HUES64 (cell line): ENCODE data around the gene ACAD10. TPM values are rescaled to one million over a fixed set of nuclear protein-coding genes. Genes with fewer than 3 reads are reported as not detected.
A peak's percentile ranks its signal among the peaks of the same experiment; 100 is the strongest.
"Not testable (repeated sequence)": the region's sequence is repeated elsewhere in the genome, so short reads cannot be mapped to it uniquely, and the experiment has no call there.

Experiments used
- H3K27ac ChIP-seq: 2 replicates; pipeline ENCODE4 v1.7.0; 2013; ENCODE audit warnings: low read depth, low read length, inconsistent platforms
- H3K27me3 ChIP-seq: 2 replicates; pipeline ENCODE4 v1.6.1; 2013; ENCODE audit warnings: mild to moderate bottlenecking, low read length; ENCODE audit not compliant: insufficient read depth
- H3K36me3 ChIP-seq: 2 replicates; pipeline ENCODE4 v1.6.1; 2013; ENCODE audit warnings: mild to moderate bottlenecking, low read length; ENCODE audit not compliant: insufficient read depth
- H3K4me1 ChIP-seq: 2 replicates; pipeline ENCODE4 v1.6.1; 2013; ENCODE audit warnings: mild to moderate bottlenecking, low read length, moderate library complexity; ENCODE audit not compliant: insufficient read depth
- H3K4me3 ChIP-seq: 2 replicates; pipeline ENCODE4 v1.5.1; 2013; ENCODE audit warnings: mild to moderate bottlenecking, low read length, moderate library complexity
- H3K9ac ChIP-seq: 2 replicates; pipeline ENCODE4 v1.6.1; 2013; ENCODE audit warnings: mild to moderate bottlenecking, low read depth, low read length
- H3K9me3 ChIP-seq: 2 replicates; pipeline ENCODE4 v1.6.1; 2013; ENCODE audit warnings: low read depth, low read length; ENCODE audit not compliant: insufficient read depth
- WGBS: fragments of 150-250, 120-280 bp; methylation state at CpG from one replicate; pipeline ENCODE4 v1.1.7; 2013; ENCODE audit warnings: missing lambda C conversion rate; 5-methylcytosine and 5-hydroxymethylcytosine counted together
- polyA plus RNA-seq, 2 experiments: library from polyadenylated mRNA; stranded (reverse); fragments of 50-300 nt; gene quantifications; one replicate each; pipeline ENCODE4 v1.2.3, GENCODE V29; 2013

Gene ACAD10
- polyA plus RNA-seq (2013, experiment 1 of 2) = 10.3 TPM
- 13.3 TPM for polyA plus RNA-seq (2013, experiment 2 of 2)

- H3K9me3 ChIP-seq = no peaks in the 10 kb centered on the region
- H3K4me1 ChIP-seq = 0 out of 2 replicates have a peak, but pooled peaks cover 6% of the 10 kb centered on the region
- 1% methylated on average over 63 of the region's 63 CpGs for WGBS
- H3K27me3 ChIP-seq = no peaks in the 10 kb centered on the region
- H3K9ac ChIP-seq = peak within 1 kb of the TSS; percentile 88
- peak within 1 kb of the TSS; percentile 94 for H3K4me3 ChIP-seq
- peak within 1 kb of the TSS; percentile 81 for H3K27ac ChIP-seq
- H3K36me3 ChIP-seq = peaks cover 23% of the 10 kb centered on the region
Measured at GRCh38 chr12:111685811-111686573, at the start of gene ACAD10, which contains the start of gene BRAP. TSS of gene ACAD10 (plus strand) at chr12:111686053. CDS start at chr12:111692710, 6,657 bp downstream. TSS of gene BRAP (minus strand) at chr12:111685956. CDS start at chr12:111685792, 164 bp downstream.

- no peaks in the 10 kb centered on the region for H3K9me3 ChIP-seq
- H3K4me1 ChIP-seq = peaks cover 20% of the 10 kb centered on the region
- peak overlapping the region; percentile 77 for H3K27ac ChIP-seq
- peak overlapping the region; percentile 60 for H3K9ac ChIP-seq
- no peak overlapping the region; the same call in 1 of the 2 replicates for H3K4me3 ChIP-seq
- 24% methylated on average over 19 of the region's 19 CpGs for WGBS
- H3K27me3 ChIP-seq = no peaks in the 10 kb centered on the region
- H3K36me3 ChIP-seq = peaks cover 3% of the 10 kb centered on the region; the same call in 1 of the 2 replicates
Measured at GRCh38 chr12:111636209-111636945, 49.5 kb upstream of the ACAD10 start.

- Histone ChIP-seq H3K4me1 (peaks cover 20% of the 10 kb centered on the region), H3K27ac (no peak overlapping the region), H3K27me3 (no peaks in the 10 kb centered on the region), H3K36me3 (peaks cover 21% of the 10 kb centered on the region), H3K9ac (no peak overlapping the region), H3K9me3 (no peaks in the 10 kb centered on the region), H3K4me3 (no peak overlapping the region)
- whole genome bisulfite sequencing = 92% methylated on average over 6 of the region's 6 CpGs
Measured at GRCh38 chr12:111638556-111638955, 47.3 kb upstream of the ACAD10 start.

- H3K4me3 ChIP-seq = no peak overlapping the region
- H3K4me1 ChIP-seq = peaks cover 18% of the 10 kb centered on the region
- no peaks in the 10 kb centered on the region for H3K9me3 ChIP-seq
- peaks cover 37% of the 10 kb centered on the region for H3K36me3 ChIP-seq
- H3K27me3 ChIP-seq = no peaks in the 10 kb centered on the region
- WGBS = 91% methylated on average over 4 of the region's 5 CpGs
- no peak overlapping the region for H3K27ac ChIP-seq
- no peak overlapping the region for H3K9ac ChIP-seq
Measured at GRCh38 chr12:111640506-111640905, 45.3 kb upstream of the ACAD10 start.

- no peaks in the 10 kb centered on the region for H3K4me1 ChIP-seq
- no peak overlapping the region for H3K4me3 ChIP-seq
- 92% methylated on average over 4 of the region's 4 CpGs for WGBS
- H3K9me3 ChIP-seq = no peaks in the 10 kb centered on the region
- peaks cover 59% of the 10 kb centered on the region for H3K36me3 ChIP-seq
- no peaks in the 10 kb centered on the region for H3K27me3 ChIP-seq
- no peak overlapping the region for H3K9ac ChIP-seq
- no peak overlapping the region for H3K27ac ChIP-seq
Measured at GRCh38 chr12:111642681-111643426, 43.0 kb upstream of the ACAD10 start.

GRCh38 chr12:111643427-111643826, 42.4 kb upstream of the ACAD10 start:
- H3K4me1 ChIP-seq = no peaks in the 10 kb centered on the region
- no peak overlapping the region for H3K4me3 ChIP-seq
- no peak overlapping the region for H3K27ac ChIP-seq
- peaks cover 59% of the 10 kb centered on the region for H3K36me3 ChIP-seq
- H3K9me3 ChIP-seq = no peaks in the 10 kb centered on the region
- H3K9ac ChIP-seq = no peak overlapping the region
- no peaks in the 10 kb centered on the region for H3K27me3 ChIP-seq
- WGBS = 90% methylated on average over 3 of the region's 3 CpGs

- Histone ChIP-seq H3K4me1 (no peaks in the 10 kb centered on the region), H3K27me3 (no peaks in the 10 kb centered on the region), H3K36me3 (peaks cover 73% of the 10 kb centered on the region), H3K4me3 (no peak overlapping the region), H3K9ac (no peak overlapping the region), H3K27ac (no peak overlapping the region), H3K9me3 (no peaks in the 10 kb centered on the region)
- 98% methylated on average over 5 of the region's 5 CpGs for WGBS
Measured at GRCh38 chr12:111645433-111645832, 40.4 kb upstream of the ACAD10 start.

GRCh38 chr12:111650912-111651311, 34.9 kb upstream of the ACAD10 start:
- Histone ChIP-seq H3K27me3 (no peaks in the 10 kb centered on the region), H3K4me3 (no peak overlapping the region), H3K4me1 (no peaks in the 10 kb centered on the region), H3K27ac (no peak overlapping the region), H3K36me3 (peaks cover 79% of the 10 kb centered on the region), H3K9ac (no peak overlapping the region), H3K9me3 (no peaks in the 10 kb centered on the region)
- over 99% methylated on average over 7 of the region's 7 CpGs for WGBS

- not testable (repeated sequence) for H3K4me1 ChIP-seq, H3K9ac ChIP-seq, H3K9me3 ChIP-seq, H3K27me3 ChIP-seq, H3K27ac ChIP-seq, H3K4me3 ChIP-seq
- 97% methylated on average over 9 of the region's 9 CpGs for WGBS
- peaks cover 79% of the 10 kb centered on the region for H3K36me3 ChIP-seq
Measured at GRCh38 chr12:111652530-111652929, 33.3 kb upstream of the ACAD10 start.

- 96% methylated on average over 6 of the region's 6 CpGs for WGBS
- no peaks in the 10 kb centered on the region for H3K9me3 ChIP-seq
- no peak overlapping the region for H3K9ac ChIP-seq
- peaks cover 83% of the 10 kb centered on the region for H3K36me3 ChIP-seq
- H3K4me1 ChIP-seq = no peaks in the 10 kb centered on the region
- H3K27me3 ChIP-seq = no peaks in the 10 kb centered on the region
- H3K4me3 ChIP-seq = no peak overlapping the region
- no peak overlapping the region for H3K27ac ChIP-seq
Measured at GRCh38 chr12:111653596-111653995, 32.3 kb upstream of the ACAD10 start.

- Histone ChIP-seq H3K9me3 (no peaks in the 10 kb centered on the region), H3K36me3 (peaks cover 85% of the 10 kb centered on the region), H3K27ac (no peak overlapping the region), H3K9ac (no peak overlapping the region), H3K4me3 (no peak overlapping the region), H3K4me1 (no peaks in the 10 kb centered on the region), H3K27me3 (no peaks in the 10 kb centered on the region)
- WGBS = 95% methylated on average over 2 of the region's 3 CpGs
Measured at GRCh38 chr12:111655356-111655755, 30.5 kb upstream of the ACAD10 start.
